ENCODE results near the gene KDM4B.
"Not testable (repeated sequence)": the region's sequence is repeated elsewhere in the genome, so short reads cannot be mapped to it uniquely, and the experiment has no call there.

The KDM4B gene

DNA sequence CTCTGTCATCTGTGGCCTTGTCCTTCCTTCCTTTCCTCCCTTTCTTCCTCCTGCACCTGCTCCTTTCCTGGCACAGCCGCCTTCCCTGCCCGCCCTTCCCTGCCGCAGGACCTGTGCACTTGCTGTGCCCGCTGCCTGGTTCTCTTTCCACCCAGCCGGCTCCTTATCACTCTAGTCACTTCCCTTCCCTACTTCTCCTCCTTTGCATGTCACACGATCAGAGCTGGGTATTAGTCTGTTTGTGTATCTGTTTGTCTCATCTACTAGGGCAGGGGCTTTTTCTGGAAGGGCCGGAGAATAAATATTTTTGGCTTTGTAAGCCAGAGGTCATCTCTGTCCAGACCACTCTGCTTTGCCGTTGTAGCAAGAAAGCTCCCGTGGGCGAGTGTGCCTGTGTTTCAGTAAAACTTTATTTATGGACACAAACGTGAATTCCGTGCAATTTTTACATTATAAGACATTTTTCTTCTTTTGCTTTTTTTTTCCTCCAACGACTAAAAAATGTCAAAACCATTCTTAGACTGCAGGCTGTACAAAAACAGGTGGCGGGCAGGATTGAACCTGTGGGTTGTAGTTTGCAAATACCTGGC, 6.1 kb downstream of the KDM4B start:
- no peak for DNase-seq
- TF ChIP-seq POLR2A (IDR thresholded peaks at IDR 0.05; ENCODE audit: low read length): no peak

GRCh38 chr19:4975601-4976000, 6.7 kb downstream of the KDM4B start:
- not testable (repeated sequence) for DNase-seq

DNA sequence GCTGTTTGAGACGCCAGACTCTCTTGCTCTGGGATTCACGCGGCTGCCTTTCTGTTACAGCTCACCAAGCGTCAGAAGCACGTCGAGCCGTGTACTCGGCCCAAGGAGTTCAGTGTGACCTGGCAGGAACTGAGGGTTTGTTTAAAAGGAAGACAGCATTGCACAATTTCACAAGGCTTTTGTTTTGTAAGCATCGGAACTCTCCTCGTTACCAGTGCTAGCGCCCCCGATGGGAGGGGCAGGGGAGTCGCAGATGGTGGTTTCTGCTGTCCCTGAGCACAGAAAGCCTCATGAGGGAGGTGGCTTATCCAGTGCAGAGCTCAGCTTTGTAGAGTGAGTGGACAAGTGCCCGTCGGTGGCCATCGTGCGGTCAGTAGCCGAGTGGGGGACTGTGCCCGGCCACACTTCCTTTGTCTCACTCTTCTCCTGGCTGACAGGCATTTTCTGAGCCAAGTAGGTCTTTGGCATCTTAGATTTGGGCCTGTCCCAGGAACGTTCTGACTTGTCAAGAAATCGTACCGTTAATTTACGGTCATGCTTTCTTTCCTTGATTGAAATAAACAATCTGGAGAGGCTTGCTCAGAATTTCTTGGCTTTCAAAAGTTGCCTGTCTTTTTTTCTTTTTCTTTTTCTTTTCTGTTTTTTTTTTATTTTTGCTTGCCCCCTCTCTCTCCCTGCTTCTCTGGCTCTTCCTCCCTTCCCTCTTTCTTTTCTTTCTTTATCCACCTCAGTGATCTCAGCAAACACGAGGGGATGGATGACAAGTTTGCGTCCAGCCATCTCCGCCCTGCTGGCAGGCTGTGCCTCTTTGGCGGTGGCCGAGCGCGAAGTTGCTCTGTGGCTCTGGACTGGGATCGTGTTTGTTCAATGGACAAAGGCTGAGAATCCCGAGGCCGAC, 7.7 kb downstream of the KDM4B start:
- DNase-seq: peak in 1 of 2 experiments; percentile 69
- TF ChIP-seq GATA1 (IDR thresholded peaks at IDR 0.05; ENCODE audit: low read depth, low read length): no peak
- TF ChIP-seq POLR2A (IDR thresholded peaks at IDR 0.05; ENCODE audit: low read length): no peak

DNA sequence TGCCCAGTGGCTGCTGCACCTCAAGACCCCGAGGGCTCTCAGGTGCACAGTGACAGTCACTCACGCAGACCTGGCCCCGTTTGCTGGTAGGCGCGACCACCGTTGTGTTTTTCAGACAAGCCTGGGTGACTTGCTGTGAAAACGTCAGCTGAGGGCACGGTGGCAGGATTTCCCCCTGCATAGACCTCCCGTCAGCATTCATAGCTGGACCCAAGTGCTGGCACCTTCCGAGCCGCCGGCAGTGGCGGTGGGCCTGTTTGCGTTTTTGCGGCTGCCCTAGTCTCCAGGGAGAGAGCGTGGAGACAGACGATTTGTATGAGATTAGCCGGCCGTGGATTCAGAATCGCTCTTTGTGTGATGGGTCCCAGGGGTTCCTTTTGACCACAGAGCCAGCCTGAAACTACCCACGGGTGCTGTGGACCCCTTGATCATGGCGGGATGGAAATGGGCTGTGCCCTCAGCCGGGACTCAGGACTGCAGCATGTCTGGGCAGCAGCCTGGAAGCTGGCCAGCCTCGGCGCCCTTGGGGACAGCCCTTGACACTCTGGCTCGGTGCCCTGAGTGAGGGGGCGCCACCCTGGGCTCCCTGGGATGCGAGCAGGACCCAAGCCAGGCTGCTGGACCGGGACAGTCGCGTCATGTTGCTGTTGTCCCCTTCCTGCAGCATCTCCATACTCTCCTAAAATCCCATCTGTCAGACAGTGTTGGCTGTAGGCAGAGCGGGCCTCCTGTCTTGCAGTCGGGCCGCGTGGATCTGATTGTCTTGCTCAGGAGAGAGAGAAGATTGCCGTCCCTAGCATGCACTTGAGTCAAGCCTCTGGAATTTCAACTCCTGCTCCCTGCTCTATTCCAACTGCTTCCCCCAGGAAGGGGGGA, 8.6 kb downstream of the KDM4B start:
- DNase-seq: no peak

GRCh38 chr19:4979211-4979807, 10.4 kb downstream of the KDM4B start:
- DNase-seq: no peak
- no peak for TF ChIP-seq GATA1 (IDR thresholded peaks at IDR 0.05; ENCODE audit: low read depth, low read length)
- TF ChIP-seq POLR2A (IDR thresholded peaks at IDR 0.05; ENCODE audit: low read length): no peak

More for the DNA sequence above, 8.6 kb downstream of the KDM4B start:
- TF ChIP-seq POLR2A (IDR thresholded peaks at IDR 0.05; ENCODE audit: low read length) (no peak), GATA1 (IDR thresholded peaks at IDR 0.05; ENCODE audit: low read depth, low read length) (no peak)

DNA sequence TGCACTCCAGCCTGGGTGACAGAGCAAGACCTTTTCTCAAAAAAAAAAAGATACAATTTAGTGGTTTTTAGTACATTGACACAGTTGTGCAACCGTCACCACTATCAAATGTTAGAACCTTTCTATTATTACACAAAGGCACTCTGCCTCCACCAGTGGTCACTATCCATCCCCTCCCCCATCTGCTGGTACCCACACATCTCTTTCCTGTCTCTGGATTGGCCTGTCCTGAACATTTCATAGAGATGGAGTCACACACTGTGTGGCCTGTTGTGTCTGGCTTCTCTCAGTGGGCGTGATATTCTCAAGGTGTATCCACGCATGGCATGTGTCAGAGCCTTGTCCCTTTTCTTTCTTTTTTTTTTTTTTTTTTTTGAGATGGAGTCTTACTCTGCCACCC, 11.2 kb downstream of the KDM4B start:
- DNase-seq: no peak

GRCh38 chr19:4980838-4981680, 12.1 kb downstream of the KDM4B start:
- DNase-seq: no peak
- no peak for TF ChIP-seq POLR2A (IDR thresholded peaks at IDR 0.05; ENCODE audit: low read length)
- TF ChIP-seq GATA1 (IDR thresholded peaks at IDR 0.05; ENCODE audit: low read depth, low read length): no peak

More for the DNA sequence above, 11.2 kb downstream of the KDM4B start:
- TF ChIP-seq GATA1 (IDR thresholded peaks at IDR 0.05; ENCODE audit: low read depth, low read length) (no peak), POLR2A (IDR thresholded peaks at IDR 0.05; ENCODE audit: low read length) (no peak)

- DNase-seq: no peak
- TF ChIP-seq POLR2A (IDR thresholded peaks at IDR 0.05; ENCODE audit: low read length) (no peak), GATA1 (IDR thresholded peaks at IDR 0.05; ENCODE audit: low read depth, low read length) (no peak)
Observed at GRCh38 chr19:4981681-4981958, 12.7 kb downstream of the KDM4B start.

GRCh38 chr19:4983346-4984105, 14.6 kb downstream of the KDM4B start:
- TF ChIP-seq GATA1 (IDR thresholded peaks at IDR 0.05; ENCODE audit: low read depth, low read length) (no peak), POLR2A (IDR thresholded peaks at IDR 0.05; ENCODE audit: low read length) (no peak)
- no peak for DNase-seq

GRCh38 chr19:4984106-4984380, 15.1 kb downstream of the KDM4B start:
- TF ChIP-seq POLR2A (IDR thresholded peaks at IDR 0.05; ENCODE audit: low read length) (no peak), GATA1 (IDR thresholded peaks at IDR 0.05; ENCODE audit: low read depth, low read length) (no peak)
- no peak for DNase-seq

DNA sequence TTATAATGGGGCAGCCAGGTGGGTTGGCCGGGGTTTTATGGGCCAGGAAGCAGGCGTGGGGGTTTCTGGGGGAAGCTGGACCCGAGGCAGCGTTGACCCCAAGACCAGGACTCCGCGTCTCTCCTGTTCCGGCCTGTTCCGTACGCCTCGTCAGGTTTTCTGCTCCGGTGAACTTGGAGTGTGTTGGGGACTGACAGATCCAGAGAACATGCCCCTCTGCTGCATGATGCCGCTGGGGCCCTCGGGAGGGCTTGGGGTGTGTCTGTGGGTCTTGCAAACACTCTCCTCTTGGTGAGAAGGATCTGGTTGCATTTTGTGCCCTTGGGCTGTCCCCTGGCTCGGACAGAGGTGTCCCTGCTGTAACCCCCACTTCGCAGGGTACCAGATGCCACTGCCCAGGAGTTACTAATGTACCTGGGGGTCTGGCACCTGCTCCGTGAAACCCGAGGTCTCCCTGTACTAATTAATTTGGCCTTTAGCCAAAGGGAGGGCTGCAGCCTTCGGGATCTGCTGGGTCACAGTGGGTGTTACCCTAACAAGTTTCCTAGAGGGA, 15.6 kb downstream of the KDM4B start:
- no peak for DNase-seq
- TF ChIP-seq GATA1 (IDR thresholded peaks at IDR 0.05; ENCODE audit: low read depth, low read length) (no peak), POLR2A (IDR thresholded peaks at IDR 0.05; ENCODE audit: low read length) (no peak)

- TF ChIP-seq POLR2A (IDR thresholded peaks at IDR 0.05; ENCODE audit: low read length) (no peak), GATA1 (IDR thresholded peaks at IDR 0.05; ENCODE audit: low read depth, low read length) (no peak)
Observed at GRCh38 chr19:4985551-4985991, 16.7 kb downstream of the KDM4B start.

More at GRCh38 chr19:4985551-4985991, 16.7 kb downstream of the KDM4B start:
- DNase-seq: no peak
